ENCODE data around the gene LTN1.
"Not testable (repeated sequence)": the region's sequence is repeated elsewhere in the genome, so short reads cannot be mapped to it uniquely, and the experiment has no call there.

LTN1 gene

GRCh38 chr21:29002442-29003144 is 9.9 kb upstream of the LTN1 start:
- H3K9me2 ChIP-seq (replicated peaks; ENCODE audit: low read depth, low read length) = no peaks in the 10 kb centered on the region
- no peaks in the 10 kb centered on the region for H3K27me3 ChIP-seq (ENCODE audit: insufficient read depth, low read length, poor library complexity, severe bottlenecking)
- peak overlapping the region; percentile 88 for H3K4me3 ChIP-seq (ENCODE audit: low read length, poor library complexity, severe bottlenecking)
- peak overlapping the region; percentile 83 for H3K4me2 ChIP-seq (ENCODE audit: low read depth, low read length, poor library complexity, severe bottlenecking)
- H4K20me1 ChIP-seq (ENCODE audit: insufficient read depth, low read length, poor library complexity, severe bottlenecking) = no peaks in the 10 kb centered on the region
- peaks cover 3% of the 10 kb centered on the region for H3K4me1 ChIP-seq (ENCODE audit: insufficient read depth, low read length, poor library complexity, severe bottlenecking)
- TF ChIP-seq EZH2phosphoT487 (IDR thresholded peaks at IDR 0.05; ENCODE audit: borderline replicate concordance) = no peak
- no peak for TF ChIP-seq CTCF (conservative IDR thresholded peaks at IDR 0.05; ENCODE audit: low read length)
- H3K79me2 ChIP-seq (ENCODE audit: insufficient read depth, low read length) = peaks cover 6% of the 10 kb centered on the region; the same call in 1 of the 2 replicates
- H2AFZ ChIP-seq (ENCODE audit: low read length) = peak overlapping the region; percentile 91
- no peaks in the 10 kb centered on the region for H3K36me3 ChIP-seq (ENCODE audit: insufficient read depth, low read length)
- H3K9ac ChIP-seq (ENCODE audit: low read depth, low read length, poor library complexity, severe bottlenecking) = peak overlapping the region; percentile 96
- no peaks in the 10 kb centered on the region for H3K9me3 ChIP-seq (ENCODE audit: insufficient read depth, low read depth, low read length)
- H3F3A ChIP-seq (ENCODE audit: low read depth) = no peaks in the 10 kb centered on the region

GRCh38 chr21:28993293-28993629 is 584 bp upstream of the LTN1 start:
- Histone ChIP-seq H3K27me3 (ENCODE audit: insufficient read depth, low read length, poor library complexity, severe bottlenecking) (no peaks in the 10 kb centered on the region), H3K4me3 (ENCODE audit: low read length, poor library complexity, severe bottlenecking) (peak overlapping the region; percentile 83), H3K9me3 (ENCODE audit: insufficient read depth, low read depth, low read length) (no peaks in the 10 kb centered on the region), H3K9ac (ENCODE audit: low read depth, low read length, poor library complexity, severe bottlenecking) (peak overlapping the region; percentile 85), H3F3A (ENCODE audit: low read depth) (no peaks in the 10 kb centered on the region), H3K4me1 (ENCODE audit: insufficient read depth, low read length, poor library complexity, severe bottlenecking) (peaks cover 31% of the 10 kb centered on the region), H2AFZ (ENCODE audit: low read length) (peak overlapping the region; percentile 78), H3K79me2 (ENCODE audit: insufficient read depth, low read length) (peaks cover 39% of the 10 kb centered on the region), H3K4me2 (ENCODE audit: low read depth, low read length, poor library complexity, severe bottlenecking) (peak overlapping the region; percentile 91), H3K36me3 (ENCODE audit: insufficient read depth, low read length) (no peaks in the 10 kb centered on the region), H4K20me1 (ENCODE audit: insufficient read depth, low read length, poor library complexity, severe bottlenecking) (peaks cover 14% of the 10 kb centered on the region), H3K9me2 (replicated peaks; ENCODE audit: low read depth, low read length) (no peaks in the 10 kb centered on the region)
- no peak for TF ChIP-seq CTCF (conservative IDR thresholded peaks at IDR 0.05; ENCODE audit: low read length)
- TF ChIP-seq EZH2phosphoT487 (IDR thresholded peaks at IDR 0.05; ENCODE audit: borderline replicate concordance) = no peak

GRCh38 chr21:28991861-28992525 is 684 bp downstream of the LTN1 start:
- peaks cover 50% of the 10 kb centered on the region for H3K79me2 ChIP-seq (ENCODE audit: insufficient read depth, low read length)
- no peaks in the 10 kb centered on the region for H3K9me2 ChIP-seq (replicated peaks; ENCODE audit: low read depth, low read length)
- H3K4me3 ChIP-seq (ENCODE audit: low read length, poor library complexity, severe bottlenecking) = peak overlapping the region; percentile 83
- H3K4me2 ChIP-seq (ENCODE audit: low read depth, low read length, poor library complexity, severe bottlenecking) = peak overlapping the region; percentile 92
- peaks cover 35% of the 10 kb centered on the region for H3K4me1 ChIP-seq (ENCODE audit: insufficient read depth, low read length, poor library complexity, severe bottlenecking)
- H3K9me3 ChIP-seq (ENCODE audit: insufficient read depth, low read depth, low read length) = no peaks in the 10 kb centered on the region
- no peaks in the 10 kb centered on the region for H3K27me3 ChIP-seq (ENCODE audit: insufficient read depth, low read length, poor library complexity, severe bottlenecking)
- no peaks in the 10 kb centered on the region for H3K36me3 ChIP-seq (ENCODE audit: insufficient read depth, low read length)
- no peaks in the 10 kb centered on the region for H3F3A ChIP-seq (ENCODE audit: low read depth)
- TF ChIP-seq EZH2phosphoT487 (IDR thresholded peaks at IDR 0.05; ENCODE audit: borderline replicate concordance) (no peak), CTCF (conservative IDR thresholded peaks at IDR 0.05; ENCODE audit: low read length) (no peak)
- H3K9ac ChIP-seq (ENCODE audit: low read depth, low read length, poor library complexity, severe bottlenecking) = peak overlapping the region; percentile 77
- H4K20me1 ChIP-seq (ENCODE audit: insufficient read depth, low read length, poor library complexity, severe bottlenecking) = peaks cover 19% of the 10 kb centered on the region
- peak overlapping the region; percentile 76 for H2AFZ ChIP-seq (ENCODE audit: low read length)

GRCh38 chr21:28988146-28988545 is 4.5 kb downstream of the LTN1 start:
- H2AFZ ChIP-seq (ENCODE audit: low read length); H3K9me3 ChIP-seq (ENCODE audit: insufficient read depth, low read depth, low read length); H3K9ac ChIP-seq (ENCODE audit: low read depth, low read length, poor library complexity, severe bottlenecking); H3K4me3 ChIP-seq (ENCODE audit: low read length, poor library complexity, severe bottlenecking); H3K27me3 ChIP-seq (ENCODE audit: insufficient read depth, low read length, poor library complexity, severe bottlenecking); H3K4me2 ChIP-seq (ENCODE audit: low read depth, low read length, poor library complexity, severe bottlenecking); H3F3A ChIP-seq (ENCODE audit: low read depth); H3K9me2 ChIP-seq (replicated peaks; ENCODE audit: low read depth, low read length): not testable (repeated sequence)
- Histone ChIP-seq H3K4me1 (ENCODE audit: insufficient read depth, low read length, poor library complexity, severe bottlenecking) (peaks cover 29% of the 10 kb centered on the region), H4K20me1 (ENCODE audit: insufficient read depth, low read length, poor library complexity, severe bottlenecking) (peaks cover 27% of the 10 kb centered on the region), H3K36me3 (ENCODE audit: insufficient read depth, low read length) (peaks cover 23% of the 10 kb centered on the region), H3K79me2 (ENCODE audit: insufficient read depth, low read length) (peaks cover 60% of the 10 kb centered on the region)

All from Loucy (cell line).